CD4-positive, CD25-positive, alpha-beta regulatory T cell (primary cell): ENCODE data around the gene HCAR2. TPM values are rescaled to one million over a fixed set of nuclear protein-coding genes. Genes with fewer than 3 reads are reported as not detected.
A peak's percentile ranks its signal among the peaks of the same experiment; 100 is the strongest.

Experiments
- ATAC-seq, 2 donors: fragments of 150-1000 bp; cut with Tn5 transposase; one replicate each; pipeline ENCODE4 v1.10.0; 2021; ENCODE audit warnings: low read depth in 2 of 2, moderate number of reproducible peaks in 2 of 2, moderate library complexity in 1 of 2
- DNase-seq, 3 donors: peaks; one replicate each; pipeline versions ENCODE4 v3.0.0 to v3.0.0-alpha.2; 2012 to 2022; ENCODE audit warnings: mixed read lengths in 1 of 3
- H3K27ac ChIP-seq: one replicate; pipeline ENCODE4 v1.7.0; 2013; ENCODE audit warnings: mild to moderate bottlenecking, low read length; ENCODE audit not compliant: insufficient read depth, poor library complexity, severe bottlenecking
- H3K27me3 ChIP-seq: one replicate; pipeline ENCODE4 v1.7.0; 2013; ENCODE audit warnings: low read length; ENCODE audit not compliant: control insufficient read depth, insufficient read depth
- H3K36me3 ChIP-seq: one replicate; pipeline ENCODE4 v1.7.0; 2013; ENCODE audit warnings: mild to moderate bottlenecking, low read length, moderate library complexity; ENCODE audit not compliant: control insufficient read depth, insufficient read depth
- H3K4me1 ChIP-seq: 2 replicates; pipeline ENCODE4 v1.7.0; 2013; ENCODE audit warnings: mild to moderate bottlenecking, low read length; ENCODE audit not compliant: insufficient read depth, control insufficient read depth, poor library complexity, severe bottlenecking
- H3K4me3 ChIP-seq: one replicate; pipeline ENCODE4 v1.7.0; 2013; ENCODE audit warnings: low read depth, mild to moderate bottlenecking, low read length, moderate library complexity
- H3K9me3 ChIP-seq, 2 experiments: 1 replicate in 1 of 2; 2 replicates in 1 of 2; pipeline ENCODE4 v1.7.0; 2013; ENCODE audit warnings: low read length in 2 of 2, mild to moderate bottlenecking in 1 of 2, moderate library complexity in 1 of 2; ENCODE audit not compliant: control insufficient read depth in 2 of 2
- H3K27ac Mint-ChIP-seq, 3 donors: one replicate each; pipeline ENCODE4 v1.8.0; 2020 to 2022; ENCODE audit warnings: mild to moderate bottlenecking in 3 of 3, mixed read lengths in 3 of 3, moderate library complexity in 2 of 3
- H3K27me3 Mint-ChIP-seq: one replicate; pipeline ENCODE4 v1.8.0; 2022; ENCODE audit warnings: mild to moderate bottlenecking, mixed read lengths
- H3K36me3 Mint-ChIP-seq: one replicate; pipeline ENCODE4 v1.8.0; 2020; ENCODE audit warnings: mixed read lengths
- H3K4me1 Mint-ChIP-seq, 4 donors: one replicate each; pipeline ENCODE4 v1.8.0; 2020 to 2022; ENCODE audit warnings: mixed read lengths in 4 of 4, mild to moderate bottlenecking in 1 of 4
- H3K4me3 Mint-ChIP-seq, 4 donors: one replicate each; pipeline ENCODE4 v1.8.0; 2020 to 2022; ENCODE audit warnings: mild to moderate bottlenecking in 4 of 4, mixed read lengths in 4 of 4, moderate library complexity in 3 of 4
- H3K9me3 Mint-ChIP-seq, 7 donors: one replicate each; pipeline ENCODE4 v1.8.0; 2020 to 2022; ENCODE audit warnings: mixed read lengths in 7 of 7, mild to moderate bottlenecking in 3 of 7, moderate library complexity in 2 of 7
- polyA plus RNA-seq, 4 donors: library from polyadenylated mRNA; unstranded; fragments of 300-500 nt; fragmentation: Illumina TruSeq; gene quantifications; one replicate each; pipeline ENCODE4 v1.2.3, GENCODE V29; 2021
- total RNA-seq: library from RNA; stranded (reverse); gene quantifications from one replicate; pipeline ENCODE4 v1.2.3, GENCODE V29; 2022

HCAR2 gene
- total and polyA plus RNA-seq, 5 donors from 2014 or later, result not detected

DNA sequence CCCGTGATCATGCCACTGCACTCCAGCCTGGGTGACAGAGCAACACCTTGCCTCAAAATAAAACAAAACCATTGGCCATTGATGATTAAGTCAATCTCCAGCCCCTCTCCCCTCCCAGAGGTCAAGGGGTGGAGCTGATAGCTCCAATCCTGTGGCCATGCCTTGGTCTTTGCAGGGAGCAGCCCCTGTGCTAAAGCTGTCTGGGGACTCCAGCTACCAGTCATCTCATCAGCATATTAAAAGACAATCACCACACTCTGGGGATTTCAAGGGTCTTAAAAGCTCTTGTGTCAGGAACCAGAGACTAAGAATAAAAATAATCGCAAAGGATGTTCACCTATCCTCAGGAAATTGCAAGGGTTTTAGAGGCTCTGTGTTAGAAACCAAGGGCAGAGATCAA is 30.6 kb downstream of the HCAR2 start:
- ATAC-seq (no peak), DNase-seq (no peak)
- peaks cover 9% of the 10 kb centered on the region for H3K27me3 Mint-ChIP-seq
- Histone ChIP-seq H3K9me3 (no peaks in the 10 kb centered on the region), H3K27ac (no peak overlapping the region), H3K27me3 (no peaks in the 10 kb centered on the region), H3K4me1 (no peaks in the 10 kb centered on the region), H3K4me3 (no peak overlapping the region), H3K36me3 (no peaks in the 10 kb centered on the region)
- H3K27ac Mint-ChIP-seq, result no peak overlapping the region
- no peaks in the 10 kb centered on the region for H3K9me3 Mint-ChIP-seq
- no peak overlapping the region for H3K4me3 Mint-ChIP-seq
- H3K4me1 Mint-ChIP-seq, result no peaks in the 10 kb centered on the region
- no peaks in the 10 kb centered on the region for H3K36me3 Mint-ChIP-seq

DNA sequence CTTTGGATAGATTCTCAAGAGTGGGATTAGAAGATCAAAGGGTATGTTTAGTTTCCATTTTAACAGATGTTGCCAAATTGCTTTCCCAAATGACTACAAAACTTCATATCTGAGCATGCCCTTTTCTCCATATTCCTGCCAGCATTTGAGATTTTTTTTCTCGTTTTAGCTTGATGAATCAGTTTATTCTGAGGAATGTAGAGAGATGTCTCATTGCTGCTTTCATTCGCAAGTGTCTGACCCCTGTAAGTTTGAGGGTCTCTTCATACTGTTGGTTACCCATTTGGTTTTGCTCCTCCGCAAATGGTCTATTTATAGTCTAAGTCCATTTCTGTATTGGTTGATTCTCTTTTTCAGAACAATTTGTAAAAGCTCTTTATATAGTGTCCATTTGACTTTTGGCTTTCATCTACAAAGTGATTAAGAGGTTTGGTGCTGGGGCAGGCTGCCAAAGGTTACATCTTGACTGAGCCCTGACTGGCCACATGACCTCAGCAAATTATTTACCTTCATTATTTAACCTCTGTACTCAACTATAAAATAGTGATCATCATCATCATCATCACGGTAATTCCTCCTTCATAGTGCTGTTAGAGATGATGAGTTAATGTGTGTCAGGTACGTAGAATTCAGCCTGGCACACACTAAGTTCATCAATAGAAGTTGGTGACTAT is 33.6 kb downstream of the HCAR2 start:
- H3K27me3 ChIP-seq, result no peaks in the 10 kb centered on the region
- no peaks in the 10 kb centered on the region for H3K9me3 ChIP-seq
- no peaks in the 10 kb centered on the region for H3K27me3 Mint-ChIP-seq
- ATAC-seq (no peak), DNase-seq (no peak)
- H3K27ac ChIP-seq, result no peak overlapping the region
- H3K4me1 Mint-ChIP-seq, result peaks cover 0 to 5% (median 0%) of the 10 kb centered on the region in 4 donors
- no peaks in the 10 kb centered on the region for H3K36me3 Mint-ChIP-seq
- peak overlapping the region in 1 of 4 donors; percentile 8 for H3K4me3 Mint-ChIP-seq
- H3K36me3 ChIP-seq, result no peaks in the 10 kb centered on the region
- H3K9me3 Mint-ChIP-seq, result no peaks in the 10 kb centered on the region
- no peak overlapping the region for H3K27ac Mint-ChIP-seq
- H3K4me1 ChIP-seq, result no peaks in the 10 kb centered on the region
- no peak overlapping the region for H3K4me3 ChIP-seq

DNA sequence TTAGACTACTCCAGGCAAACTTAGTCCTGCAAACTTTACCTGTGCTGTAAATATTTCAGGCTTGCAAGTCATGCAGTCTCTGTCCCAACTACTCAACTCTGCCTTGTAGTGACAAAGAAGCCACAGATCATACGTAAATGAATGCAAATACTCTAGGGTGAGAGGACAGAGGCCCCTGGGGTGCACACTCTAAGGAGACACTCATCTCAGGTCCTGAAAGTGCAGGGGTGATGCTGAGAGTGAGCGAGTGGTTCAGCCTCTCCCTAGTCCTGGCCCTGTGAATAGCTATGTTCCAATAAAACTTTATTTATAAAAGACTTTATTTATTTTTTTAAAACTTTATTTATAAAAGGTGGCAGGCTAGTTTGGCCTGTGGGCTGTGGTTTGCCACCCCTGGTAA is 34.9 kb downstream of the HCAR2 start:
- H3K27ac ChIP-seq, result no peak overlapping the region
- no peaks in the 10 kb centered on the region for H3K4me1 ChIP-seq
- H3K27me3 ChIP-seq, result no peaks in the 10 kb centered on the region
- DNase-seq (no peak), ATAC-seq (no peak)
- no peaks in the 10 kb centered on the region for H3K36me3 ChIP-seq
- no peak overlapping the region for H3K4me3 Mint-ChIP-seq
- no peaks in the 10 kb centered on the region for H3K9me3 ChIP-seq
- H3K4me3 ChIP-seq, result no peak overlapping the region
- H3K36me3 Mint-ChIP-seq, result no peaks in the 10 kb centered on the region
- H3K27me3 Mint-ChIP-seq, result no peaks in the 10 kb centered on the region
- H3K9me3 Mint-ChIP-seq, result no peaks in the 10 kb centered on the region
- H3K27ac Mint-ChIP-seq, result no peak overlapping the region
- peaks cover 0 to 5% (median 0%) of the 10 kb centered on the region in 4 donors for H3K4me1 Mint-ChIP-seq

DNA sequence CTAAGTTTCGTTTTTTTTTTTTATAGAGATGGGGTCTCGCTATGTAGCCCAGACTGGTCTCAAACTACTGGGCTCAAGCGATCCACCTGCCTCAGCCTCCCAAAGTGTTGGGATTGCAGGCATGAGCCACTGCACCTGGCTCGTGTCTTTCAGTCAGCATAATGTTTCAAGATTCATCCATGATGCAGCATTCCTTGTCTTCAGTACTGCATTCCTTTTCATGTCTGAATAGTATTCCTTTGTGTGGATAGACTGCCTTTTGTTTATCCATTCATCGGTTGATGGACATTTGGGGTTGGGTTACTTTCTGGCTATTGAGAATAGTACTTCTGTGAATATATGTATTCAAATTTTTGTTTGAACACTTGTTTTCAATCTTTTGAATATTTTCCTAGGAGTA is 37.4 kb downstream of the HCAR2 start:
- Histone ChIP-seq H3K27ac (no peak overlapping the region), H3K9me3 (no peaks in the 10 kb centered on the region), H3K27me3 (no peaks in the 10 kb centered on the region), H3K4me1 (no peaks in the 10 kb centered on the region), H3K36me3 (no peaks in the 10 kb centered on the region), H3K4me3 (no peak overlapping the region)
- no peak for DNase-seq
- H3K27me3 Mint-ChIP-seq, result no peaks in the 10 kb centered on the region
- no peak for ATAC-seq
- no peak overlapping the region for H3K4me3 Mint-ChIP-seq
- no peaks in the 10 kb centered on the region for H3K36me3 Mint-ChIP-seq
- no peaks in the 10 kb centered on the region for H3K9me3 Mint-ChIP-seq
- H3K4me1 Mint-ChIP-seq, result peaks cover 0 to 5% (median 0%) of the 10 kb centered on the region in 4 donors
- H3K27ac Mint-ChIP-seq, result no peak overlapping the region

DNA sequence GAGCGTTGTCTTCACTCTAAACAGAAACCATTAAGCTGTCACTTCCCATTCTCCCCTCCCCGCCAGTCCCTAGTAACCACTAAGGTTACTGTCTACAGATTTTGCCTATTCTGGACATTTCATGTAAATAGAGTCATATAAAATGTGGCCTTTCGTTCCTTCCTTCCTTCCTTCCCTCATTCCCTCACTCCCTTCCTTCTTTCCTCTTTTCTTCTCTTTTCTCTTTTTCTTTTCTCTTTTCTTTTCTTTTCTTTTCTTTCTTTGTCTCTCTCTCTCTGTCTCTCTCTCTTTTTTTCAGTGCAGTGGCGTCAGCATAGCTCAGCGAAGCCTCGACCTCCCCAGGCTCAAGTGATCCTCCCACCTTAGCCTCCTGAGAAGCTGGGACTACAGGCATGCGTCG is 37.8 kb downstream of the HCAR2 start:
- no peaks in the 10 kb centered on the region for H3K36me3 Mint-ChIP-seq
- H3K4me3 Mint-ChIP-seq, result no peak overlapping the region
- ATAC-seq (no peak), DNase-seq (no peak)
- Histone ChIP-seq H3K27me3 (no peaks in the 10 kb centered on the region), H3K27ac (no peak overlapping the region), H3K4me1 (no peaks in the 10 kb centered on the region), H3K9me3 (no peaks in the 10 kb centered on the region), H3K4me3 (no peak overlapping the region), H3K36me3 (no peaks in the 10 kb centered on the region)
- no peaks in the 10 kb centered on the region for H3K9me3 Mint-ChIP-seq
- no peak overlapping the region for H3K27ac Mint-ChIP-seq
- H3K27me3 Mint-ChIP-seq, result no peaks in the 10 kb centered on the region
- H3K4me1 Mint-ChIP-seq, result peaks cover 0 to 5% (median 0%) of the 10 kb centered on the region in 4 donors

DNA sequence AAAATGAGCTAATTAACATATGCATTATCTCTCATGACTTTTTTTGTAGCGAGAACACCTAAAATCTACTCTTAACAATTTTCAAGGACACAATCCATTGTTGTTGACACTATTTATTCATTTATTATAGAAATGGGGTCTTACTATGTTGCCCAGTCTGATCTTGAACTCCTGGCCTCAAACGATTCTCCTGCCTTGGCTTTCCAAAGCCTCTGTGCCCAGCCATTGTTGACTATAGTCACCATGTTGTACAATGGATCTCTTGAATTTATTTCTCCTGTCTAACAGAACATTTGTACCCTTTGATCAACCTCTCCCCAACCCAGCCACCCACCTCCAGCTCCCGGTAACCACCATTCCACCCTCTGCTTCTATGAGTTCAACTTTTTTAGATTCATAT is 41.2 kb downstream of the HCAR2 start:
- H3K4me3 ChIP-seq, result no peak overlapping the region
- H3K27me3 Mint-ChIP-seq, result no peaks in the 10 kb centered on the region
- H3K36me3 Mint-ChIP-seq, result no peaks in the 10 kb centered on the region
- no peaks in the 10 kb centered on the region for H3K27me3 ChIP-seq
- H3K36me3 ChIP-seq, result no peaks in the 10 kb centered on the region
- H3K27ac ChIP-seq, result no peak overlapping the region
- H3K9me3 Mint-ChIP-seq, result peaks cover 0 to 2% (median 0%) of the 10 kb centered on the region in 7 donors
- H3K27ac Mint-ChIP-seq, result no peak overlapping the region
- H3K9me3 ChIP-seq, result no peaks in the 10 kb centered on the region
- H3K4me1 Mint-ChIP-seq, result peaks cover 0 to 5% (median 0%) of the 10 kb centered on the region in 4 donors
- DNase-seq (no peak), ATAC-seq (no peak)
- no peak overlapping the region for H3K4me3 Mint-ChIP-seq
- no peaks in the 10 kb centered on the region for H3K4me1 ChIP-seq

DNA sequence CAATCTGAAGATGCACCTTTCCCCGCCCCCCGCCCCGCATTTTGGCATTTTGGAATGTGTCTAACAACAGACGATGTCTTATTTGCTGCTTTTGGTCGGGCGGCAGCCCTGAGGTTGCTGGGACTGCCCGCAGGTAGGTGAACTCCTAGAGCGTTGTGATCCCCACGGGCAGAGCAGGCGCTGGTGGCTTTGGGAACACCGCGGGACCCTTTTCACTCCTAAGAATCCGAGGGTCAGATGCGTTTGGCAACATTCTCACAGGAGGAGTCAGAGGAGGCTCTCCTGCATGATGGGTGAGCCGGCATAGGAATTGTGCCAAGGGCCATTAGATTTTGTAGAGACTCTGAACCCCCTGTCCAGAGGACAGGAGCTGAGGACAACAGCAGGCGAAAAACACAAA is 41.9 kb downstream of the HCAR2 start:
- Histone ChIP-seq H3K9me3 (no peaks in the 10 kb centered on the region), H3K27ac (no peak overlapping the region), H3K4me1 (no peaks in the 10 kb centered on the region), H3K36me3 (no peaks in the 10 kb centered on the region), H3K4me3 (no peak overlapping the region), H3K27me3 (no peaks in the 10 kb centered on the region)
- ATAC-seq, result no peak
- DNase-seq, result no peak
- H3K4me3 Mint-ChIP-seq, result no peak overlapping the region
- H3K4me1 Mint-ChIP-seq, result peaks cover 0 to 5% (median 0%) of the 10 kb centered on the region in 4 donors
- H3K27ac Mint-ChIP-seq, result no peak overlapping the region
- H3K27me3 Mint-ChIP-seq, result no peaks in the 10 kb centered on the region
- no peaks in the 10 kb centered on the region for H3K36me3 Mint-ChIP-seq
- H3K9me3 Mint-ChIP-seq, result peaks cover 0 to 2% (median 0%) of the 10 kb centered on the region in 7 donors

DNA sequence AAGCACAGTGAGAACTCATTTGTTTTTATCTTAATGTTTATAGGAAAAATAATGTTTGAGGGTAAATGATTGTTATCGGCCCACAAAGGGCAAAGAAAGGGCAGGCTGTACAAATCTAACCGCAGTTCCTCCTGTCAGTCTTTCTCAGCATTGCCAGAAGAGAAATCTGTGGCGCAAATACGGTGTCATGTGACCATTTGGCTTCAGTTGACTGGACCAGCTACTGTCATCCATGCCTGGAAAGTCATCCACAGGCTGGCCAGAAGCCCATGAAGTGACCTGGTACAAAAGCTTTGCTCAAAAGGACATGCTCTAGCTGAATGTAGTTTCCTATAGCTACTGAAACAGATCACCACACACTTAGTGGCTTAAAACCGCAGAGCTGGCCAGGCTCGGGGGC is 43.6 kb downstream of the HCAR2 start:
- DNase-seq (no peak), ATAC-seq (no peak)
- no peak overlapping the region for H3K4me3 Mint-ChIP-seq
- H3K27ac Mint-ChIP-seq, result no peak overlapping the region
- no peak overlapping the region for H3K27ac ChIP-seq
- H3K9me3 Mint-ChIP-seq, result peaks cover 0 to 2% (median 0%) of the 10 kb centered on the region in 7 donors
- no peaks in the 10 kb centered on the region for H3K9me3 ChIP-seq
- H3K27me3 Mint-ChIP-seq, result no peaks in the 10 kb centered on the region
- H3K27me3 ChIP-seq, result no peaks in the 10 kb centered on the region
- no peaks in the 10 kb centered on the region for H3K36me3 ChIP-seq
- no peaks in the 10 kb centered on the region for H3K4me1 ChIP-seq
- no peak overlapping the region for H3K4me3 ChIP-seq
- H3K36me3 Mint-ChIP-seq, result no peaks in the 10 kb centered on the region
- peaks cover 0 to 1% (median 0%) of the 10 kb centered on the region in 4 donors for H3K4me1 Mint-ChIP-seq
